ENCODE measurements around the gene LDLRAD3. TPM values are rescaled to one million over a fixed set of nuclear protein-coding genes. Genes with fewer than 3 reads are reported as not detected.

LDLRAD3 gene
- polyA plus RNA-seq, 3 donors: 7.3 to 14.1 (median 10.4) TPM

DNA sequence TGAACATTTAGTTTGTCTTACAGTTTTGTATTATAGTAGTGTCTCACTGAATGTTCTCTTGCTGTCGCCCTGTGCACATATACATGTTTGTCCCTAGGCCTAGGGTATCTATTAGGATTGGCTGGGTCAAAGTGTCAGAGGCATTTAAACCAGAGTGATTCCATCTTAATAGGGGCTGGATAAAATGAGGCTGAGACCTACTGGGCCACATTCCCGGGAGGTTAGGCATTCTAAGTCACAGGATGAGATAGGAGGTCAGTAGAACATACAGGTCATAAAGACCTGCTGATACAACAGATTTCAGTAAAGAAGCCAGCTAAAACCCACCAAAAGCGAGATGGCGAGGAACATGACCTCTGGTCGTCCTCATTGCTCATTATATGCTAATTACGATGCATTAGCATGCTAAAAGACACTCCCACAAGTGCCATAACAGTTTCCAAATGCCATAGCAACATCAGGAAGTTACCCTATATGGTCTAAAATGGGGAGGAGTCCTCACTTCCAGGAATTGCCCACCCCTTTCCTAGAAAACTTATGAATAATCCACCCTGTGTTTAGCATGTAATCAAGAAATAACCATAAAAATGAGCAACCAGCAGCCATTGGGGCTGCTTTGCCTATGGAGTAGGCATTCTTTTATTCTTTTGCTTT is 82.6 kb downstream of the LDLRAD3 start:
- no peak for DNase-seq
- Histone ChIP-seq H3K4me2 (replicated peaks; ENCODE audit: extremely low read depth, low read length, poor library complexity, severe bottlenecking) (no peak overlapping the region), H2AFZ (ENCODE audit: insufficient read depth, low read depth, low read length, poor library complexity, severe bottlenecking) (no peak overlapping the region), H3K79me2 (ENCODE audit: insufficient read depth, low read length) (no peaks in the 10 kb centered on the region), H3K9ac (ENCODE audit: insufficient read depth, low read length, poor library complexity, severe bottlenecking) (no peak overlapping the region), H3K4me1 (ENCODE audit: control insufficient read depth in 1 of 2, insufficient read depth in 2 of 2, low read length in 2 of 2) (no peaks in the 10 kb centered on the region), H3K9me3 (replicated peaks in 1 of 2; ENCODE audit: control insufficient read depth in 1 of 2, insufficient read depth in 1 of 2, low read length in 2 of 2) (no peaks in the 10 kb centered on the region), H3K36me3 (replicated peaks in 1 of 2; ENCODE audit: control insufficient read depth in 1 of 2, insufficient read depth in 2 of 2, low read length in 2 of 2) (no peaks in the 10 kb centered on the region), H4K20me1 (ENCODE audit: insufficient read depth, low read length) (peaks cover 16% of the 10 kb centered on the region), H3K27ac (ENCODE audit: low read depth in 1 of 2, low read length in 2 of 2) (no peak overlapping the region), H3K27me3 (ENCODE audit: control insufficient read depth in 2 of 2, insufficient read depth in 2 of 2, low read length in 2 of 2) (no peaks in the 10 kb centered on the region), H3K4me3 (replicated peaks in 1 of 3; ENCODE audit: low read depth in 2 of 3, low read length in 3 of 3) (no peak overlapping the region)
- Mint-ChIP-seq H3K27ac (no peak overlapping the region), H3K9me3 (peaks cover 0 to 2% (median 0%) of the 10 kb centered on the region in 7 donors), H3K4me1 (peaks cover 8% of the 10 kb centered on the region), H3K27me3 (ENCODE audit: low read depth in 3 of 3) (peaks cover 0 to 5% (median 0%) of the 10 kb centered on the region in 3 donors), H3K36me3 (peaks cover 0 to 2% of the 10 kb centered on the region in 2 donors), H3K4me3 (no peak overlapping the region)
- intact Hi-C loops (cut with micrococcal nuclease): no loop called here
- TF ChIP-seq, protein P1, sequence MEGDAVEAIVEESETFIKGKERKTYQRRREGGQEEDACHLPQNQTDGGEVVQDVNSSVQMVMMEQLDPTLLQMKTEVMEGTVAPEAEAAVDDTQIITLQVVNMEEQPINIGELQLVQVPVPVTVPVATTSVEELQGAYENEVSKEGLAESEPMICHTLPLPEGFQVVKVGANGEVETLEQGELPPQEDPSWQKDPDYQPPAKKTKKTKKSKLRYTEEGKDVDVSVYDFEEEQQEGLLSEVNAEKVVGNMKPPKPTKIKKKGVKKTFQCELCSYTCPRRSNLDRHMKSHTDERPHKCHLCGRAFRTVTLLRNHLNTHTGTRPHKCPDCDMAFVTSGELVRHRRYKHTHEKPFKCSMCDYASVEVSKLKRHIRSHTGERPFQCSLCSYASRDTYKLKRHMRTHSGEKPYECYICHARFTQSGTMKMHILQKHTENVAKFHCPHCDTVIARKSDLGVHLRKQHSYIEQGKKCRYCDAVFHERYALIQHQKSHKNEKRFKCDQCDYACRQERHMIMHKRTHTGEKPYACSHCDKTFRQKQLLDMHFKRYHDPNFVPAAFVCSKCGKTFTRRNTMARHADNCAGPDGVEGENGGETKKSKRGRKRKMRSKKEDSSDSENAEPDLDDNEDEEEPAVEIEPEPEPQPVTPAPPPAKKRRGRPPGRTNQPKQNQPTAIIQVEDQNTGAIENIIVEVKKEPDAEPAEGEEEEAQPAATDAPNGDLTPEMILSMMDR (IDR thresholded peaks at IDR 0.05): no peak
- WGBS (ENCODE audit: insufficient coverage): 100% methylated on average over 3 of the region's 6 CpGs

DNA sequence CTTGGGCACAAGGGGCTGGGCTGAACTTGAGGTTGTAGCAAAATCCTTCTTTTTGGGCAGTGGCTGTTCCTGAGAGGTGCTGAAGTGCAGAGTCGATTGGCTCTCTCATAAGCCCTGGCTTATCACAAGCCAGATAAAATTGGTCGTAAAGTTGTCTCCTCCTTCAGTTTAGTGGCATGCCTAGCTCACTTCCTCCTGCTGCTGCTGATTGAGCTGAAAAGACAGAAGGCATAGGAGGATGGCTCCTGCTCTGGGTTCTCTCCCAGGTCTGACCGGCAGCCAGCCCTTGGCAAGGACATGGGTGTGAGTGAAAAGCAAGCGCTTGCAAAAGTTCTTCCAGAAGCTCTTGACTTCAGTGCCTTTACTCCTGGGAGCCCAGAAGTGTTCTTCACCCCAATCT is 83.9 kb downstream of the LDLRAD3 start:
- Histone ChIP-seq H3K4me3 (replicated peaks in 1 of 3; ENCODE audit: low read depth in 2 of 3, low read length in 3 of 3) (no peak overlapping the region), H3K4me1 (ENCODE audit: control insufficient read depth in 1 of 2, insufficient read depth in 2 of 2, low read length in 2 of 2) (no peaks in the 10 kb centered on the region), H3K4me2 (replicated peaks; ENCODE audit: extremely low read depth, low read length, poor library complexity, severe bottlenecking) (no peak overlapping the region), H3K27me3 (ENCODE audit: control insufficient read depth in 2 of 2, insufficient read depth in 2 of 2, low read length in 2 of 2) (no peaks in the 10 kb centered on the region), H4K20me1 (ENCODE audit: insufficient read depth, low read length) (peaks cover 22% of the 10 kb centered on the region), H3K9me3 (replicated peaks in 1 of 2; ENCODE audit: control insufficient read depth in 1 of 2, insufficient read depth in 1 of 2, low read length in 2 of 2) (no peaks in the 10 kb centered on the region), H2AFZ (ENCODE audit: insufficient read depth, low read depth, low read length, poor library complexity, severe bottlenecking) (no peak overlapping the region), H3K79me2 (ENCODE audit: insufficient read depth, low read length) (no peaks in the 10 kb centered on the region), H3K27ac (ENCODE audit: low read depth in 1 of 2, low read length in 2 of 2) (no peak overlapping the region), H3K9ac (ENCODE audit: insufficient read depth, low read length, poor library complexity, severe bottlenecking) (no peak overlapping the region), H3K36me3 (replicated peaks in 1 of 2; ENCODE audit: control insufficient read depth in 1 of 2, insufficient read depth in 2 of 2, low read length in 2 of 2) (no peaks in the 10 kb centered on the region)
- H3K4me1 Mint-ChIP-seq: peaks cover 8% of the 10 kb centered on the region
- H3K9me3 Mint-ChIP-seq: peaks cover 0 to 2% (median under 1%) of the 10 kb centered on the region in 7 donors
- H3K27me3 Mint-ChIP-seq (ENCODE audit: low read depth in 3 of 3): peaks cover 0 to 3% (median 0%) of the 10 kb centered on the region in 3 donors
- no peak overlapping the region for H3K4me3 Mint-ChIP-seq
- intact Hi-C loops (cut with micrococcal nuclease): no loop called here
- DNase-seq: no peak
- WGBS (ENCODE audit: insufficient coverage): 57% methylated on average over 1 of the region's 4 CpGs
- TF ChIP-seq, protein P1 (IDR thresholded peaks at IDR 0.05): no peak
- H3K36me3 Mint-ChIP-seq: peaks cover 0 to 2% of the 10 kb centered on the region in 2 donors
- no peak overlapping the region for H3K27ac Mint-ChIP-seq
